RWPE2 (cell line): ENCODE measurements around the gene LYAR.

ENCODE experiments used
- ATAC-seq: fragments of 200-7000 bp; cut with Tn5 transposase; 3 replicates; pipeline ENCODE4 v1.9.1; 2021; ENCODE audit warnings: low read depth
- DNase-seq: peaks from one replicate; pipeline ENCODE4 v3.0.0-alpha.2; 2020; ENCODE audit warnings: low spot score
- H3K27ac ChIP-seq: fragments of 450-650 bp; 2 replicates; pipeline ENCODE4 v1.5.1; 2017; ENCODE audit warnings: mild to moderate bottlenecking; ENCODE audit not compliant: poor library complexity, severe bottlenecking
- H3K27me3 ChIP-seq: fragments of 250-450 bp; sonication (Bioruptor Pico); 2 replicates; pipeline ENCODE4 v1.5.1; 2021; ENCODE audit warnings: mild to moderate bottlenecking, moderate library complexity; ENCODE audit not compliant: insufficient read depth, poor library complexity, severe bottlenecking
- H3K36me3 ChIP-seq: fragments of 250-450 bp; sonication (Bioruptor Pico); 2 replicates; pipeline ENCODE4 v1.5.1; 2020; ENCODE audit warnings: low read depth, mild to moderate bottlenecking, moderate library complexity
- H3K4me1 ChIP-seq: fragments of 250-450 bp; sonication (Bioruptor Pico); 2 replicates; pipeline ENCODE4 v1.5.1; 2021; ENCODE audit warnings: mild to moderate bottlenecking, moderate library complexity; ENCODE audit not compliant: insufficient read depth, poor library complexity, severe bottlenecking
- H3K4me3 ChIP-seq: fragments of 250-450 bp; sonication (Bioruptor Pico); 2 replicates; pipeline ENCODE4 v1.5.1; 2021; ENCODE audit warnings: mild to moderate bottlenecking, moderate library complexity; ENCODE audit not compliant: severe bottlenecking
- H3K9me3 ChIP-seq: fragments of 250-450 bp; sonication (Bioruptor Pico); 2 replicates; pipeline ENCODE4 v1.5.1; 2021; ENCODE audit warnings: mild to moderate bottlenecking, moderate library complexity; ENCODE audit not compliant: severe bottlenecking
- TF ChIP-seq, protein P1 (sequence below): fragments of 450-650 bp; IDR thresholded peaks from one replicate; pipeline ENCODE4 v1.5.1; 2017; ENCODE audit warnings: mild to moderate bottlenecking, moderate library complexity; ENCODE audit not compliant: poor library complexity, severe bottlenecking

Gene LYAR

DNA sequence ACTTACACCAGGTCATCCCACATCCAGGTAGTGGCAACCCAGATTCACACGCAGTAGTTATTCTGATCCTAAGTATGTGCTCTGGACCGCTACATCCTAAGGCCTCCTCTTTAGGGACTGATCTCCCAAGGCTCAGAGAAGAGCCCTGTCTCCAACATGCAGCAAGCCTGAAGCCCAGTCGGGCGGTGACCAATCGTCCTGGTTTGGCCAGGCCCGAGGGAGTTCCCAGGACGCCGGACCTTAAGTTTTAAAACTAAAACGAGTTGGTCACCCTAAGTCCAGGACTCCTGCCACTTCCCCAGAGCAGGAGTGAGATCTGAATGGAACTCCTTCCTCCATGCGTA is 385 bp downstream of the LYAR start:
- Histone ChIP-seq H3K27me3 (no peaks in the 10 kb centered on the region), H3K9me3 (no peaks in the 10 kb centered on the region), H3K4me3 (peak overlapping the region; percentile 65), H3K36me3 (peaks cover 18% of the 10 kb centered on the region), H3K27ac (no peak overlapping the region), H3K4me1 (peaks cover 16% of the 10 kb centered on the region)
- TF ChIP-seq, protein P1, sequence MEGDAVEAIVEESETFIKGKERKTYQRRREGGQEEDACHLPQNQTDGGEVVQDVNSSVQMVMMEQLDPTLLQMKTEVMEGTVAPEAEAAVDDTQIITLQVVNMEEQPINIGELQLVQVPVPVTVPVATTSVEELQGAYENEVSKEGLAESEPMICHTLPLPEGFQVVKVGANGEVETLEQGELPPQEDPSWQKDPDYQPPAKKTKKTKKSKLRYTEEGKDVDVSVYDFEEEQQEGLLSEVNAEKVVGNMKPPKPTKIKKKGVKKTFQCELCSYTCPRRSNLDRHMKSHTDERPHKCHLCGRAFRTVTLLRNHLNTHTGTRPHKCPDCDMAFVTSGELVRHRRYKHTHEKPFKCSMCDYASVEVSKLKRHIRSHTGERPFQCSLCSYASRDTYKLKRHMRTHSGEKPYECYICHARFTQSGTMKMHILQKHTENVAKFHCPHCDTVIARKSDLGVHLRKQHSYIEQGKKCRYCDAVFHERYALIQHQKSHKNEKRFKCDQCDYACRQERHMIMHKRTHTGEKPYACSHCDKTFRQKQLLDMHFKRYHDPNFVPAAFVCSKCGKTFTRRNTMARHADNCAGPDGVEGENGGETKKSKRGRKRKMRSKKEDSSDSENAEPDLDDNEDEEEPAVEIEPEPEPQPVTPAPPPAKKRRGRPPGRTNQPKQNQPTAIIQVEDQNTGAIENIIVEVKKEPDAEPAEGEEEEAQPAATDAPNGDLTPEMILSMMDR, result no peak
- no peak for DNase-seq
- peak; percentile 49 for ATAC-seq

DNA sequence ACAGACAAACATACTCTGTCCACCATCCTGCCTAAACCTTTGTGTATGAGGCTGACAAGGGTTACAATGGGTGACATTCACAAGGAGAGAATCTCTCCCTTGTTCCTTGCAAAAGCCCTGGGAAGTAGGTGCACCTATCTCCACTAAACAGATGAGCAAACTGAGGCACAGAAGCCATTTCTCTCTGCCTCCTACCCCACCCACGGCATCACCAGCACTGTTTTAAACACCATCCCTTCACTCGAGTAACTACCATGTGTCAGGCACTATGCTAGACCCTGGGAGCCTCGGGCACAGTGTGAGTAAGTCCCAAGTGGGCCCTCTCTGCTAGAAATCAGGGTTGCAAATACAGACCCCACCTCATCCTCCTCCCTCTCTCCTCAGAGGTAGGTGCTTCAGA is 899 bp downstream of the LYAR start:
- peak overlapping the region; percentile 65 for H3K4me3 ChIP-seq
- no peaks in the 10 kb centered on the region for H3K9me3 ChIP-seq
- no peak overlapping the region for H3K27ac ChIP-seq
- peaks cover 23% of the 10 kb centered on the region for H3K36me3 ChIP-seq
- peaks cover 17% of the 10 kb centered on the region for H3K4me1 ChIP-seq
- ATAC-seq, result no peak
- no peak for DNase-seq
- H3K27me3 ChIP-seq, result no peaks in the 10 kb centered on the region
- TF ChIP-seq, protein P1, result no peak

DNA sequence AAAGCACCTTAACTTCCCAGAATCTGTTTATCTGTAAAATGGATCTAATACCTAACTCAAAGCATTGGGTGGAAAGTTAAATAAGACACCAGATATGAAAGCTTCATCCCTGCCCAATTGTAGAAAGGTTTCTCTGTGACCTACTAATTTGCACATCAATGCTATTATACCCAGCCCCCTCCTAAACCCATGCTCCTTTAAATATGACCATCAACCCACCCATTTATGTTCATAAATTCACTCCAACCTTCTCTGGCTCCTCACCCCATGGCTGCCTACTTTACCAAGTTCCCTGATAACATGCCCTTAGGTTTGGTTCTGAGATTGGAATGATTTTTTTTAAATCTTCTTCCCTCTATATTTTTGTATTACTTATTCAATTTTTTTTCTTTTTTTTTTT is 1.9 kb downstream of the LYAR start:
- TF ChIP-seq, protein P1, result no peak
- Histone ChIP-seq H3K27ac (no peak overlapping the region), H3K4me1 (peaks cover 17% of the 10 kb centered on the region), H3K9me3 (no peaks in the 10 kb centered on the region), H3K27me3 (no peaks in the 10 kb centered on the region), H3K36me3 (peaks cover 33% of the 10 kb centered on the region), H3K4me3 (no peak overlapping the region)
- ATAC-seq, result no peak
- DNase-seq, result no peak

DNA sequence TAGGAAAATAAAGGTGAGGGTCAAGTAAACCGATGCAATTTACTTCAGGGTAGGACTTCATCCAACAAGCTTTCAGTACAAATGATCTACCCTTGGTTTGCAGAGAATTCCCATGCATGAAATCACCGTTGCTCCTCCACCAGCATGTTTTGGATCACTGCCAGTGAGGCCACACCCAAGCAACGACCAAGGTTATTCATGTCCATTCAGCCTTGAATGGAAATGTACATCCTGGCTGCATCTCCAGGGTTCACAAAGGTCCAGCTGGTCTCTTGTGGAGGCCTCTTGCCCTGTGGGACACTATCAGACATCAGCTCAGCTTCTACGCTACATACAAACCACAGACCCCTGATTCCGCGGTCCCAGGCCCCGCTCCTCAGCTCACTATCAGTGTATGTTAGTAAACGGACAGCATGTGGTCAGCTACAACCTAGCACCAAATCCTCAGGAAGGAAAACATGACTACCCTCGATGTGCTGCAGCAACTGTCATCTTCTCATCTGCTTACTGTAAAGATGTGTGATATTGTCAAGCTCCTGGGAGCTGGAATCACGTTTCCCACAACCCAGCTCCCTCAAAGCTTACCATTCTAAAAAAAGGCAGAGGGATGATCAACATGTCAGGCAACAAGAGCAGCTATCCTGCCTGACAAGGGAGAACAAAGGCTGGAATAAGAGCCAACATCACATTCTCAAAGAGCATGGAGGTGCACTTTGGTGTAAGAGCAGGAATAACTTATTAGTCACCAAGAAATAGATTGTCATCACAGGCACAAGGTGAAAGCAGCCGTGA is 4.9 kb downstream of the LYAR start:
- no peak overlapping the region for H3K27ac ChIP-seq
- no peaks in the 10 kb centered on the region for H3K9me3 ChIP-seq
- TF ChIP-seq, protein P1, result no peak
- peaks cover 13% of the 10 kb centered on the region for H3K4me1 ChIP-seq
- H3K27me3 ChIP-seq, result no peaks in the 10 kb centered on the region
- no peak overlapping the region for H3K4me3 ChIP-seq
- ATAC-seq, result peak; percentile 50; the same call in 2 of the 3 replicates
- DNase-seq, result no peak
- peaks cover 63% of the 10 kb centered on the region for H3K36me3 ChIP-seq

DNA sequence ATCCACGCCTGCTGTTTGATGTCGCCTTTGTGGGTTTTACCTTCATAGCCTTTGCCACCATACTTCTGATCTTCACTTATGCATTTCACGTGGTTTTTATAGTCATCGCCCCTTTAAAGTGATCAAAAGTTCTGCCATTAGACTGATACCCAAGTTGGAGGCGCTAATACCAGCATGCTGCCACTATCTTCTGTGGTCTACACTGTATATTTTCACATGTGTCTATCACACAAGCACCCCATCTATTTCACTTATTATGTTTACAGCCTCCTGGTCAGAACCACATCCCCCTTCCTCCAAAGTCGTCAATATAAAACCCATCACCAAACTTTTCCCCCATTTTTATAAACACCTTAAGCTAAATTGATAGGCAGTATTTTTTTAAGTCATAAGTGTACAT is 8.2 kb downstream of the LYAR start:
- peaks cover 92% of the 10 kb centered on the region for H3K36me3 ChIP-seq
- H3K27ac ChIP-seq, result no peak overlapping the region
- no peak overlapping the region for H3K4me3 ChIP-seq
- TF ChIP-seq, protein P1, result no peak
- no peaks in the 10 kb centered on the region for H3K27me3 ChIP-seq
- DNase-seq (no peak), ATAC-seq (no peak)
- no peaks in the 10 kb centered on the region for H3K9me3 ChIP-seq
- peaks cover 11% of the 10 kb centered on the region for H3K4me1 ChIP-seq
